ENCODE results near the gene OSBP2.
A peak's percentile ranks its signal among the peaks of the same experiment; 100 is the strongest.

OSBP2 gene

DNA sequence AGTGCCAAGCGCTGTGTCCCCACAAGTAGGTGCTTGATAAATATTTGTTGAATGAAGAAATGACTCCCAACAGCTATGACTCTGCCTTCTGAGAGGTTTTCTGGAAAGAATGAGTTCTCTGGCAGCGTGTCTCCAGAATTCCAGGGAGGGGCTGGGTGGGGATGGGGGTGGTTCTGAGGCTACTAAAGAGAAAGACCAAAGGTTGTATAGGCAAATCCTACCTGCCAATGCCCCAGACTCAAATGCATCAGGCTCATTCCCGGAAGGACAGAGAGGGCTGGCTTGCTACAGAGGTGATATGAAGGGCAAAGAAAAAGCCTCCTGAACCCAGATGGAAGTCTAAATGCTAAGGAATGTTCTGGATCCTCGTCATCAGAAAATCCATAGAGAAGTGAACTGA, 28.9 kb upstream of the OSBP2 start:
- DNase-seq (ENCODE audit: low read depth in 2 of 2) = no peak
- no peak overlapping the region for H3K4me3 ChIP-seq (replicated peaks in 1 of 2; ENCODE audit: low read depth in 2 of 2, low read length in 2 of 2)
- TF ChIP-seq, protein P1, sequence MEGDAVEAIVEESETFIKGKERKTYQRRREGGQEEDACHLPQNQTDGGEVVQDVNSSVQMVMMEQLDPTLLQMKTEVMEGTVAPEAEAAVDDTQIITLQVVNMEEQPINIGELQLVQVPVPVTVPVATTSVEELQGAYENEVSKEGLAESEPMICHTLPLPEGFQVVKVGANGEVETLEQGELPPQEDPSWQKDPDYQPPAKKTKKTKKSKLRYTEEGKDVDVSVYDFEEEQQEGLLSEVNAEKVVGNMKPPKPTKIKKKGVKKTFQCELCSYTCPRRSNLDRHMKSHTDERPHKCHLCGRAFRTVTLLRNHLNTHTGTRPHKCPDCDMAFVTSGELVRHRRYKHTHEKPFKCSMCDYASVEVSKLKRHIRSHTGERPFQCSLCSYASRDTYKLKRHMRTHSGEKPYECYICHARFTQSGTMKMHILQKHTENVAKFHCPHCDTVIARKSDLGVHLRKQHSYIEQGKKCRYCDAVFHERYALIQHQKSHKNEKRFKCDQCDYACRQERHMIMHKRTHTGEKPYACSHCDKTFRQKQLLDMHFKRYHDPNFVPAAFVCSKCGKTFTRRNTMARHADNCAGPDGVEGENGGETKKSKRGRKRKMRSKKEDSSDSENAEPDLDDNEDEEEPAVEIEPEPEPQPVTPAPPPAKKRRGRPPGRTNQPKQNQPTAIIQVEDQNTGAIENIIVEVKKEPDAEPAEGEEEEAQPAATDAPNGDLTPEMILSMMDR (IDR thresholded peaks at IDR 0.05; ENCODE audit: low read depth, low read length) = no peak

DNA sequence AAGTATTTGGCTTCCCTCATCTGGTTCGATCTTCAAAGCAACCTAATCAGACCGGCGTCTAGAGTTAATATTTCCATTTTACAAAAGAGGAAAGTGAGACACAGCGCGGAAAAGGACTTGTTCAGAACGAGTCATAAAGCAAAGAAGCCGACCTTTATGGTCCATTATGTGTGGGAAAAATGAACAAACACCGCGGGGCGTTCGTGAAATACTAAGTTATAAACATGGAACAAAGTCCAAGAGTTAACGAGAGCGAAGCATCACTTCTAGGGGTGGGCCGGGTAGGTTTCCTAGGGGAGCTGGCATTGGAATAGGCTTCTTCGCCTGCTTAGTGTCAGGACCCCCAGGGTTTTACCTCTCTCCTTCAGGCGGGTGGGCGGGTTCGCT, 27.6 kb upstream of the OSBP2 start:
- TF ChIP-seq, protein P1 (IDR thresholded peaks at IDR 0.05; ENCODE audit: low read depth, low read length) = no peak
- DNase-seq (ENCODE audit: low read depth in 2 of 2) = peak in 1 of 2 donors; percentile 18
- H3K4me3 ChIP-seq (replicated peaks in 1 of 2; ENCODE audit: low read depth in 2 of 2, low read length in 2 of 2) = peak overlapping the region; percentile 88 to 90

DNA sequence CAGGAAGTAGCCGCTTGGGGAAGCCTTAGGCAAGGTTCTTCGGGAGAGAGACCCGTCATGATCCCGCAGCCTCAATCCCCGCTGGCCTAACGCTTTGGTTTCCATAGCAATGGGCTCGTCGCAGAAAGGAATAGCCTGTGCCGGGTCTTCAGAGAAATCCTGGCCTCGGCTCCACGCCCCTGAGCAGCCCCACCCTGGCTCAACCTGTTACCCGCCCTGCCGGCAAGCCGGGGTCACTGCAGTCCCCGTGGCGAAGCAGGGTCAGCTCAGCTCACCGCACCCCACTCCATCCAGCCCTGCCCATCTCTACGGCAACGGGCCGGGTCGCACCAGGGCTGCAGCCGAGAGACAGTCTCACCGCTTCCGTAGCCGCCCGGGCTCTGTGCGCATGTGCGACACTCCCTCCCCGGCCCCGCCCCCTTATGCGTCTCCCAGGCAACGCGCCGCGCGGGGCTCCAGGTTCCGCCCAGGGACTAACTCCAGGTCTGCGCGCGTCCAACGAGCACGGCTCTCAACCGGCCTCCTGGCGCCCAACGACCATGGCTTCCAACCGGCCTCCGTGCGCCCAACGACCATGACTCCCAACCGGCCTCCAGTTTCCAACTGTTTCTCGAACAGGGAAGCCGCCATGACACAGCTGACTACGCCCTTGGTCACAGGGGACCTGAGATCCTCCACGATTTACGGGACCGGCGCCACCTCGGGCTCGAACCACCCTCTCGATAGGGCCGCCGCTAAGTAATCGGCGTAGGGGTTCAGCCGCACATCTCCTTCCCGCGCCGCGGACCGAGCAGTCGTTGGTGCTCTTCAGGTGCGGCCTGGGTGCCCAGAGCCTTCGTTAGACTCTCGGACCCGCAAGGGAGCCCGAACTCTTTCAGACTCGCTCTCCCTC, 26.9 kb upstream of the OSBP2 start, which contains the start of gene DUSP18:
Gene DUSP18 (minus strand): TSS at position 382 of the 892 bp plus-strand sequence. CDS start 3,872 bp downstream, outside the sequence.
- DNase-seq (ENCODE audit: low read depth in 2 of 2) = peak; percentile 90 to 91
- TF ChIP-seq, protein P1 (IDR thresholded peaks at IDR 0.05; ENCODE audit: low read depth, low read length) = peak; percentile 37
- peak within 1 kb of the TSS; percentile 88 to 90 for H3K4me3 ChIP-seq (replicated peaks in 1 of 2; ENCODE audit: low read depth in 2 of 2, low read length in 2 of 2)

DNA sequence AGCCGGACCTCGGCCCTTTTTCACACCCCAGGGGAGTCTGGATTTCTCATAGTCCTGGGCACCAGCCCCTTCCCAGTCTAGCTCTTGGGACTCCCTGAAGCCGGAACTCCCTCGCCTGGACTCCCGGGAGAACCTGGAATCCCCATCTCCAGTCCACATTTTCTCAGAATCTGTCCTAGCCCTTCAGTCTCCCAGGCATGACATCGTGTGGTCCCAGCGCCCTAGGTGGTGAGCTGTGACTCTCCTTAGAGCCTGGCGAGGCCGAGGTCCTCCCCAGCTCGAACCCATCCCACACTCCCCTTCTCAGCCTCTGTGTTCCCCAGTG, 26.3 kb upstream of the OSBP2 start:
- TF ChIP-seq, protein P1 (IDR thresholded peaks at IDR 0.05; ENCODE audit: low read depth, low read length) = no peak
- DNase-seq (ENCODE audit: low read depth in 2 of 2) = no peak
- peak overlapping the region; percentile 88 to 90 for H3K4me3 ChIP-seq (replicated peaks in 1 of 2; ENCODE audit: low read depth in 2 of 2, low read length in 2 of 2)

DNA sequence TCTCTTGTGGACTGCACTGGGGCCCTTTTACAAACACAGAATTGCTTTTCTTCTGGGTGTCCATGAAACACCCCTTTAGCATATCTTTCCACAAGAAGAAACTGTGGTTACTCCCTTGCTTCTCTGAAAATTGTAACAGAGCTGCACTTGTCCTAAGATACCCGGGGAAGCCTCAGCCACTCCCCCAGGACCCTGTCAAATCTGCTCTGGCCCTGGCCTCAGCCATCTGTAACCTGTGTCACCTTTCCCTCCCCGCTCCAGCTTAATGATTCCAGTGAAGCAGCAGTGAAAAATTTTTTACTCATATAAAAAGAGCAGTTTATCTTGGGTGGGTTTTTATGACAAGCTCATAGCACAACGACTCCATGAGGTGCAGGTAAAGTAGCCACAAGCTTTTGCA, 23.6 kb upstream of the OSBP2 start:
- no peak for DNase-seq (ENCODE audit: low read depth in 2 of 2)
- TF ChIP-seq, protein P1 (IDR thresholded peaks at IDR 0.05; ENCODE audit: low read depth, low read length) = no peak
- no peak overlapping the region for H3K4me3 ChIP-seq (replicated peaks in 1 of 2; ENCODE audit: low read depth in 2 of 2, low read length in 2 of 2)

DNA sequence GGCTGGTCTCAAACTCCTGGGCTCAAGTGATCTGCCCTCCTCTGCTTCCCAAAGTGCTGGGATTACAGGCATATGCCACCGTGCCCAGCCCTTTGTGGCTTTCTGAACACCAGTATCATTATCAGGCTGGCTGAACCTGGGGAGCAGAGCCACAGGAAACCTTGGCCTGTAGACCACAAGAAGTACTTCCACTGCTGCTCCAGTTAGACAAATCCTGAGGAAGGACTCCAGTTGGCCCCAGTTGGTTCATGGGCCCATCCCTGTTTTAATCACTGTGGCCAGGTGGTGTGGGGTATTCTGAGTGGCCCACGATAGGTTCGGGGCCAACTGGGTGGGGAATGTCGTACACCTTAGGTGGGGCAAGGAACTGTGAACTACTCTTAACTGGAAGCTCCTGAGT, 21.5 kb upstream of the OSBP2 start:
- no peak for DNase-seq (ENCODE audit: low read depth in 2 of 2)
- no peak overlapping the region for H3K4me3 ChIP-seq (replicated peaks in 1 of 2; ENCODE audit: low read depth in 2 of 2, low read length in 2 of 2)
- TF ChIP-seq, protein P1 (IDR thresholded peaks at IDR 0.05; ENCODE audit: low read depth, low read length) = no peak
